Skin of body (tissue), 2 donors: ENCODE results near the gene KCNJ4. TPM values are rescaled to one million over a fixed set of nuclear protein-coding genes. Genes with fewer than 3 reads are reported as not detected.
A peak's percentile ranks its signal among the peaks of the same experiment; 100 is the strongest.
"Not testable (repeated sequence)": the region's sequence is repeated elsewhere in the genome, so short reads cannot be mapped to it uniquely, and the experiment has no call there.

Source experiments
- DNase-seq: peaks from one replicate; lab custom pipeline; 2025; lab: John Stamatoyannopoulos, UW
- total RNA-seq: library from RNA; depleted of rRNA; stranded (reverse); fragments of >200 nt; gene quantifications from one replicate; pipeline ENCODE4 v1.2.3, GENCODE V29; 2014

Gene KCNJ4
- total RNA-seq, 1 donor from 2014 or later: 0.30 TPM

DNA sequence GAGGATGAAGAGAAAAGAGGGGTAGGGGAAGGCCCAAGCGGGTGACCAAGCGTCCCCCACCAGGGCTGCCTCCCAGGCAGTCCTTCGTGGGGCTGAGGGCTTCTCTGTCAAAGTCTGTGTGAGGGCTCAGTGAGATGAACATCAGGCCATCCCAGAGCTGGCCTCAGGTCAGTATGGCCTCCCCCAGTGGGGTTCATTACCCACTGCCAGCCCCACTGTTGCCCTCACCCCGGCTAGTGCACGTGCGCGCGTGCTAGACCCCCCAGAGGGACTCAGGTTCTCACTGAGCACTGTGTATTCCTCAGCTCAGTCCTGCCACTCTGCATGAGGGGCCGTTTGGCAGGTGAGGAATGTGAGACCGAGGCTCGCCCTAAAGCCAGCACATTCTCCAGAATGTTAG lies 16.2 kb upstream of the KCNJ4 start:
- DNase-seq: no peak

DNA sequence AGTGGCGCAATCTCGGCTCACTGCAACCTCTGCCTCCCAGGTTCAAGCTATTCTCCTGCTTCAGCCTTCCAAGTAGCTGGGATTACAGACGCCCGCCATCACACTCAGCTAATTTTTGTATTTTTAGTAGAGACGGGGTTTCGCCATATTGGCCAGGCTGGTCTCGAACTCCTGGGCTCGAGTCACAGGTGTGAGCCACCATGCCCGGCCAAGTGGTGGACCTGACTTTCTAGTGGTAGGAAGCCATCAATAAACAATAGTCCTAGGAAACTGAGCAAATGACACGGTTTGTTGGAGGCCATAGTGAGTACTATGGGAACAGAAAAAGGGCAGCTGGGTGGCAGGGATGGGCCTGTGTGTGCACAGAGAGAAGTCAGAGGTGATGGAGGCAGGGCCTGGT lies 15.2 kb upstream of the KCNJ4 start:
- DNase-seq: not testable (repeated sequence)

DNA sequence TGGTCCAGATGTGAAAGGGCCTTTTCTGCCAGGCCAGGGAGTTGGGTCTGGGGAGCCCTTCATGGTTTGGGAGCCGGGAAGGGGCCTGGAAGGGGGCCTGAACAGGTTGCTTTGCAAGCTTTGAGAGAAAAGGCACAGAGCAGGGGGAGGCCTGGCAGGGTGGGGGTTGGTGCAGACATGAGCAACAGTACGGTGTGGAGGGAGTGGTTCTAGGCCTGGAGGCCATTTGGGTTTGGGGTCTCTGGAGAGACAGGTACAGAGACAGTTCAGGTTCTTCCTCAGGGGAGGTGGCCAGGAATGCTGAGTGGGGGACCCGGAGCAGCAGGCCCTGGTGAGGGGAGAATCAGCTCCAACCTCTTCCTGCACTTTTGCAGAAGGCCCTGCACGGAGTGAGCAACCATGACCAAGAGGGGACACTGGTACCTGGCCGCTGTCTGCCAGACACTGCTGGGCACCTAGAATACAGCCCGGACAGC lies 14.3 kb upstream of the KCNJ4 start:
- no peak for DNase-seq

DNA sequence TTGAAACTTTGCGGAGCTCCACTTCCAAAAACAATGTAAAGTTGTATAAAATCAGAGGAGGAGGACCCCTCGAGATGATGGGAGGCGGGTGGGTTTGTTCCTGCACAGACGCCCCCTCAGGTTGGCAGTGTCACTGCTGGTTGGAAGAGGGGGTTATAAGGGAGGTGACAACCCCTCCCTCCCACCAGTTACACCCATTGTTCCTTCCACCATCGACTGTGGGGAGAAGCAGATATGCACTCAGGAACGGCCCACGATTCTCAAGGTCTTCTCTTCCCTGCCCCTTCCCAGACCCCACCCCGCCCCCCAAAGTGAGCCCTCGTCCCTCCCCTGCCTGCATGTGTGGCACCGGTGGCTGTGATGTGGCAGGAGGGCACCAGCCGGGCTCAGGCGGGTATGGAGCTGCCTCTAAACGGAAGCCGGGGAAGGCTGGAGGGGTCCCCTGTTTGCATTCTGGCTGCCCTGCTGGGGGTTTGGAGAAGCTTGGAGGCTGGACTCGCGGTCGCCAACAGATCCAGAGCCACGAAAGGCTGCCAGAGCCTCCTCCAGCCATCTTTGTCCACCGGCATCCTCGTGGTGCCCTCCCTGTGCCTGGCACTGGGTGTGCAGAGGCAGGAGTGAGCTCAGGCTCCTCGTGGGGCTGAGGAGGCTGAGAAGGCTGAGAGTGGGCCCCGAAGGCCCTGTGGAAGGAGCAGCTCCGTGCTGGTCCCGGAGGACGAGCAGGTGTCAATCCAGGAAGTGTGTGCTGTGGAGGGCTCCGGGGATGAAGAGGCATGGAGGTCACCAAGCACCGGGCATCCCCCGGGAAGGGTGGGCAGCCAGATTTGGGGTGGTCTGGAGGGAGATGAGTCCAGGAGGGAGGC lies 13.7 kb upstream of the KCNJ4 start:
- no peak for DNase-seq

DNA sequence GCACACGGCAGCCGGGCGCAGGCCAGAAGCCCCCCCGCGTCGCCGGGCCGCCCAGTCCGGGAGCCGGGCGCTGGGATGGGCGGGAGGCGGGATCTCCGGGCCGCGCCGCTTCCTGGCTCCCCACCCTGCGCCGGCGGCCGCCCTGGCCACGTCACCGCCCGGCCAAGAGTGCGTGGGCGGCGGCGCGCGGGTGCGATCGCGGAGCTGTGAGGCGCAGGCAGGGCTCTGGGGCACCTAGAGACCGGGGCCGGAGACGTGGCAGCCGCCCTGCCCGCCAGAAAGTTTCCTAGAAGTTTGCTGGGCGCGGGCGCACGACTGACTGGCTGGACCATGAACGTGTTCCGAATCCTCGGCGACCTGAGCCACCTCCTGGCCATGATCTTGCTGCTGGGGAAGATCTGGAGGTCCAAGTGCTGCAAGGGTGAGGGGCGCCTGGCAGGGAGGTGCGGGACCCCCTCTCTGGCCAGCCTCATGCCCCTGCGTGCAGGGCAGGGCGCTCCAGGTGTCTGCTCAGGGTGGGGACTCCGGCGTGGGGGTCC lies 13.0 kb upstream of the KCNJ4 start, which contains the start of gene KDELR3:
Gene KDELR3 (plus strand): TSS at position 193 of the 539 bp plus-strand sequence. CDS start 138 bp downstream, at position 331.
- DNase-seq: peak; percentile 21

DNA sequence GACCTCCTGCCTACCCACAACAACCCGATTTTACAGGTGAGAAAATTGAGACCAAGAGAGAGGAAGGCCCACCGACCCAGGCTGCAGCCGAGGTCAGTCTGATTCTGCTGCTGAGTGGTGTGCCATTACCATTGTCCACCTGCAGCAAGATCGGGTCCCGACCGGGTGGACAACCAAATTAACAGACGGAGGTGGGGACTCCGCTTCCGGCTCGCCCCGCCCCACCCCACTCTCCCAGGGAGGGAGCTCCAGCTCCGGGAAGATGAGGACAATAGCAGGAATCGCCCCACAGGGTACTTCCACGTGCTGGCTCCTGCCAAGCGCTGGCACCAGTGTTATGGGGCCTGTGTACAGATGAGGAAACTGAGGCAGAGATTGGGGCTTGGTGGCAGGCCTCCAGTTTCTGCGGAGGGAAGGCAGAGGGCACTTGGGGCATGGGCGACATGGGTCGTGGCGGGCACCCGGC lies 12.5 kb upstream of the KCNJ4 start:
- no peak for DNase-seq

DNA sequence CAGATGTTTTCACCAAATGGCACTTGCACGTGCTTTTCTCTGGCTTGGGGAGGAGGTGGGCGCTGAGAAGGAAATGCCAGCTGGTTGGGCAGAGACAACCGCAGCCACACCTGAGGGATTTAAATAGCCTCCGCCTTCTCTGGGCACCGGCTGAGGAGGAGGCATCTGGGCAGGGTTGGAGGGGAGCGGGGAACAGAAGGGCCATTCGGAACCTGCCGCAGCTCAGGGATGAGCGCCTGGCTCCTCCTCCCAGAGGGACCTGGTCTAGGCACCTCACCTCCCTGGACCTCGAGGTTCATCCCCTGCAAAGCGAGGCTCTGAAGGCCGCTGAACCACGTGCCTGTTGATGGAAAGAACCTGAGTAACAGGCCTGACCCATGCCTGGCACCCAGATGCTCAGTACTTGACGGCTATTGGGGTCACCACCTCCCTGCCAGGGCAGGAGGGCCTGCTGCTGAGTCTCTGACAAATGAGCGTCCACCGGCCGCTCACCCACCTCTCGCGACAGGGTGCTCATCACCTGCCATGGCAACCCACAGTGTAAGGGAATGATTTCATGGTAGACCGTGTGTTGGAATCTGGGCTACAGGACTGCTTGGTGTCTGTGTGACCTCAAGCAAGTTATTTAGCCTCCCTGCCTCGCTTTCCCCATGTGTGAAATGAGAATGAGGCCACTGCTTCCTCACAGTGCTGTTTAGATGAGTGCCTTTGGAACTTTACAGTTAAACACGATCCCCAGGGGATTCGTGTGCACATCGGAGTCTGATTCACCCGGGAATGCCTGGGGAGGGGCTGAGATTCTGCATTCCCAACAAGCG lies 10.9 kb upstream of the KCNJ4 start:
- no peak for DNase-seq

DNA sequence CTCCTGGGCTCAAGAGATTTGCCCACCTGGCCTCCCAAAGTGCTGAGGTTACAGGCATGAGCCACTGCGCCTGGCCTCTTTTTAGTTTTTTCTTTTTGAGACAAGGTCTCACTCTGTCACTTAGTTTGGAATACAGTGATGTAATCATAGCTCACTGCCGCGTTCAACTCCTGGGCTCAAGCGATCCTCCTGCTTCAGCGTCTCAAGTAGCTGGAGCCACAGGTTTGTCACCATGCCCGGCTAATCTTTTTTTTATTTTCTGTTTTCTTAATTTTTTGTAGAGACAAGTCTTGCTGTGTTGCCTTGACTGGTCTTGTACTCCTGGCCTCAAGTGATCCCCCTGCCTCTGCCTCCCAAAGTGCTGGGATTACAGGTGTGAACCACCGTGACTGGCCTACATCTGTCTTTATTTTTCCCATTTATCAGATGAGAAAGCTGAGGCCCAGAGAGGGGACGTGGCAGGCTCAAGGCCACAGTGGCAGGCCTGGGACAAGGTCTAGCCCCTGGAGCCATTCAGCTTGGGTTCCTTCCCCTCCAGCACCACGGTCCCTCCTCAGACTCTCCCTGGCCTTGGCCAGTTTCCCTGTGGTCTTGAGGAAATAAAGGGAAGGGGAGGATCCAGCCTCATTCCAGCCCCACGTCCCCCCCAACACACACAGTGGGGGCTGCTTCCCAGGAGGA lies 10.1 kb upstream of the KCNJ4 start:
- DNase-seq: no peak

DNA sequence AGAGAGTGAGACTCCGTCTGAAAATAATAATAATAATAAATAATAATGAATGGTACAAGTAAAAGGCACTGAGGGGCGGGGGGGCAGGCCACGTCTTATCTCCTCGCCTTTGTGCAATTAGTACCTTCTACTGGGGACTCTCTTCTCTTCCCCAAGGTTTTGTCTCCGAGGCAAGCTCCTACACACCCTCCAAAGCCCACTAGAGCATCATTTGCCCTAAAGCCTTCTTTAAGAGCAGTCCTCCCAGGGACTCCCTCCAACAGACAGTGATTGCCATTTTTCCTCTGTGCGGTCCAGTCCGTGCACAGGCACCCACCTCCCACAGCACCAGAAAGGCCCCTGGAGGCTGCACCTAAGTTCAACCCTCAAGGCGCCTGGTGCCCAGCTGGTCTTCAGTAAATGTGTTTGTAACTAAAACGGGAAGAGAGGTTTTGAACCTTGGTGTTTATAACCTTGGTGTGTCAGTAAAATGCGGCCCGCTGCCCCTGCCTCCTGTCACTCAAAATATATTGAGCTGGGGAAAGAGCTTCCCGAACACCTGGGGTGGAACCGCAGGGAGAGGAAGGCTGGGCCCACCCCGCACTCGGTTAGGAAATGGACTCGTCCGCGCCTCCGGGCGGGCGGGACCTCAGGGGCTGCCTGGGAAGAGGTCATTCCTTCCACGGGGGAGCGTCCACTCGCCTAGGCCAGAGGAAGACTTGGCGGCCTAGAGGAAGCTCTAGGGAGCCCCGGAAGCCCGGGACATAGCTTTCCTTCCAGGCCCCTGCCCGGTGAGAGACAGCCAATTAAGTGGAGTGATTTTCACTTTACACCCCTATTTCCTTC lies 8.2 kb upstream of the KCNJ4 start:
- no peak for DNase-seq

DNA sequence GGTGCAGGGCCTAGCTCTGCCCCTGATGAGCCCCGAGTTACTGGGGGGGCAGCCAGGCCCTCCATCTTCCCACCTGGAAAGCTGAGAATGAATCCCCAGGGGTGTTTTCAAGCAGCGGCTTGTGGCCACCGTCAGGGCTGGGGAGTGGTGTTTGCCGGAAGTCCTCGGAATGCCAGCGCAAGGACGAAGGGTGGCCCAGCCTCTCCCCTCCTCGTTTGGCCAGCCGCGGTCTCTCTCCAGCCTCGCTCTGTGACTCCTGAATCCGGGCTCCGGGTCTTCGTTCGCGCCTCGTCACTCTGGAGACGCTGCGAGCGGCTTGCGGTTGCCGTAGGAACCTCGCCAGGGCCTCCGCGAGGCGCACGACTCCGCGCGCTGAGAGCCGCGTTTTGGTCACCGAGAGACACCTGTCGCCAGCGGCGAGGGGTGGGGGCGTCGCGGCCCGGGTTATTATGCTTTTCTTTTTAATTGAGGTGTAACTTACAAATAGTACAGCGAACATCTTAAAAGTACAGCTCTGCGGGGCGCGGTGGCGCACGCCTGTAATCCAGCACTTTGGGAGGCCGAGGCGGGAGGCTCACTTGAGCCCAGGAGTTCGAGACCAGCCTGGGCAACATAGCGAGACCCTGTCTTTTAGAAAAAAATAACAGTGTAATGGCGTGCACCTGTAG lies 6.5 kb upstream of the KCNJ4 start:
- DNase-seq: peak; percentile 46

DNA sequence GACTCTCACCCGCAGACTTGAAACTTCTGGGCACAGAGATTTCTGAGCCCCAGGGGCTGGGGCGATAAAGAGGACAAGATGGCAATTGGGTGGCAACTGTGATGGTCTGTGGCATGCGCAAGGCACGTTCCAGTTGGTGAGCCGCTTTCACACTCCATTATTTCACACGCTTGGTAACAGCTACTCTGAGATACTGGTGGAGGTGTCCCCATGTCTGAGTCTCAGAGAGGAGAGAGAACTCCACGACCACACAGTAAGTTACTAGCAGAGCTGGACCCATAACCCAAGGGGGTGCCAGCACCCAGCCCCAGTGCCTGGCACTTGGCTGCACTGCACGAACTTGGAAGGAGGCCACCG lies 6.0 kb upstream of the KCNJ4 start:
- DNase-seq: no peak

DNA sequence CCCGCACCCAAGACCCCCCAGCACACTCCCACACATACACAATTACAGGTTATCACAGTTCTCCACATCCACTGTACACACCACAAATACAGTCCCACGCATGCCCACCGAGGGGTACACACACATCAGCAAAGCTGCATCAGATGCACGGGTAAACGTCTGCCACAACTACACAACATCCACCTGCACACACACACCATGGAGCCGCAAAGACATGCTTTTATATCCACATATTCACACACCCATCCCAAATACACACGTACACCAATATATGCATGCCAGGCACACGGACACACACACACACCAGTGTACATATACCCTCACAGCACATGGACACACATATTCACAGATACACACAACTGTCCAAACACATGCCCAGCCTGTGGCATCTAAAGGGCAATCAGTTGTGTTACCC lies 5.4 kb upstream of the KCNJ4 start:
- DNase-seq: no peak

DNA sequence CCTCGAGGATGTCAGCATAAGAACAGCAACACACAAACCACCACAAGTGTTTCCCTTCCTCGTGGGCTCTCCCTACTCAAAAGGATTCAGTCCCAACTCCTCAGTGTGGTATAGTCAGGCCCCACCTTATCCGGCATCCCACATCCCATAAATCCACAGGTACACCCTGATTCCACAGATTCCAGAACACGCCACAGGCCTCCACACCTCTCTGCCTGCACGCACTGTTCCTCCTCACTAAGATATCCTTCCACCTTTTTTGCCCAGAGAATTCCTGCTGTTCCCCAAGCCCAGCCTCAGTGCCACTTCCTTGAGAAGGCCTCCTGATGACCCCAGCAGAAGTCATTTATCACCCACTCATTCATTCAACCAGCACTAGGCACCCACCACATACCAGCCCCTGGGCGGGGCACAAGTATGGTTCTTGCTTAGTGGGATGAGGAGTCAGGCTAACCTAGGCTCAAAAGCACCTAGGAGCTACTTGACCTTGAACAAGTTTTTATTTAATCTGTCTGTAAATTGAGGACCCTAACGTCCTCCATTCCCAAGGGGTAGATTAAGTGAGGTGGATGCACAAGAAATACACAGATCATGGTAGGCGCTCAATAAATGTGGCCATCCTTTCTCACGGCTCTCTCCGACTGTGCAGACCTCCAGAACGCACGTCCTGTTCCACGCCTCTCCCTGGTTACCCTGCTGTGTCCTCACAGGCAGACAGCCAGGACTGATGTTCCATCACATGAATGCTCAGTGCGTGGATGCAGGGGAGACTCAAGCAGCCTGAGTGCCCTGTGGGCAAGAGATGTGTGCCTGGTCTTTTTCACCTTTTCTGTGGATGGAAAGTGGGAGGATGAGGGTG lies 2.1 kb upstream of the KCNJ4 start:
- DNase-seq: no peak

DNA sequence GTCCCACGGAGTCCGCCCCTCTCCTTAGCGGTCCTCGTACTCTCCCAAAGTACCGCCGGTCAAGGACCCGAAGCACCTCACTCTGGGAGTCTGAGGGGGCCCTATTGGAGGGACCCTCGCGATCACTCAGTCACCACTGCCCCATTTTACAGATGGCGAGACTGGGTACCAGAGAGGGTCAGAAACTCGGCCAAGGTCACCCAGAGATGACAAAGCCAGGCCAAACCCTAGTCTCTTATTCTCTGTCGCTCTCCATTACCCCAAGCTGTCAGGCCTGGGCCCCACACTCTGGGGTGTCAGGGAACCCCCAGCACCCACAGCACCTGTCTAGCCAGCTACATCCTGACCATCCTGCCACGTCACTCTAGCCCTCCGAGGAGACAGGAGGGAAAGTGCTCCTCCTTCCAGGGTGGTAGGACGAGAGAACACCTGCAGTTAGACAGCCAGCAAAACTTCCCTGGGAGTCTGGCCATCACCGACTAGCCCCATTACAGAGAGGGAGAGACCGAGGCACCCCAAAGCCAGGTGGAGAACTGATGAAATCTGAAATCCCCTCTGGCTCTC lies 1.4 kb upstream of the KCNJ4 start:
- no peak for DNase-seq

DNA sequence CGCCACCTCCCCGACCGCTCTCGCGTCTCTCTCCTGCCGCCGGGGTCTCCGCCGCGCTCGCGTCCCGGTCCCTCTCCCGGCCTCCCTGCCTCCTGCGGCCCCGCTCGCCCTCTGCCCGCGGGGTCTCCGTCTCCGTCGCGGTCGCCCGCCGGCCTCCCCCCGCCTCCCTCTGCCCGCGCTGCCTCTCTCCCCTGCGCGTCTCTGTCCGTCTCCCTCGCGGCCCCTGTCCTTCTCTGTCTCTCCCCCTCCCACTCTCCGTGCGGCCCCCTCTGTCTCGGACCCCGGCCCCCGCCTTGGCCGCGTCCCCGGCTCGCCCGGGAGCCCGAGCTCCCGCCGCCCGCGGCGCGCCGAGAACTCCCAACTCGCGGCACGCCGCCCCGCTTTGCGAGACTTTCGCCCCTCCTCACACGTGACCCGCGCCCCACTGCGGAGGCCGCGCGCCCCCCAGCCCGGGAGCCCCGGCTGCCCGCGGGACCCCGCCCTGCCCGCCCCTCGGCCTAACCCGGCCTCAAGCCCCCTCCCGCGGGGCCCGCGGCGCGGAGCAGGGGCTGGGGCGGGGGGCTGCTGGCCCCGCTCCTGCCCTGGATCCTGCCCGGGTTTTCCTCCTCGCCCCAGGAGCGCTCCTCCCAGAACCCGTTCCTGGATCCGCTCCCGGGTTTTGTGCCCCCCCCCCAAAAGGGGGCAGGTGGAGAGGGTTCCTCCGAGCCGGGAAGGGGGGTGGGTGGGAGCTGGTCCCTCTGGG lies 702 bp upstream of the KCNJ4 start:
- peak; percentile 22 for DNase-seq

DNA sequence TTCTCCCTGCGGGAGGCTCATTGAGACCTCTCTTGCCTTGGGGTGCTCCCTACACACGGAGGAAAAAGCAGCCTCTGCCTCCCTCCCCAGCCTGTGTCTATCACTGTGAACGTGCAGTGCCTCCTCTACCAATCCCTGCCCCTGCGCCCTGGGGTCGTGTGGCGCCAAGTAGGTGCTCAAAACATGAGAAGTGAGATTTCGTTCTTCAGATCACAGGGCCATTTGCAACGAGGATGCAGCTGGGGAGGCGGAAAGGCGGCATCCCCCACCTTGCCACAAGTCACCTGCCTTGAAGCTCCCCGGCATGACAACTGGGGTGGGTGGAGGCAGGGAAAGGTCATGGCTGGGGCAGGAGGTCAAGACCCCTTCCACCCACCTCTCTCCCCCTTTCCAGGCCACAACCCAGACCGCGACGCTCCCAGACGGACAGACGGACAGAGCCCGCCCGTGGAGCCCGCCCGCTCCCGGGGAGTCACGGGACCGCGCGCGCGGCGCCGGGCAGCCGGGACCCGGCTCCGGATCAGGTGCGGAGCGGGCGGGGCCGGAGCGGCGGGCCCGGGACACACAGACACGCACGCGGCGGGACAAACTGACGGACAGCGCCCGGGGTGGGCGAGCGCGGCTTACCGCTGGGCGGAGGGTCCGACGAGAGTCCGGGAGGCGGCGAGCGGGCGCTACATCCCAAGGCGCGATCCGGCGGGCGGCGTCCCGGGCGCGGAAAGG lies 485 bp downstream of the KCNJ4 start:
- DNase-seq: no peak

DNA sequence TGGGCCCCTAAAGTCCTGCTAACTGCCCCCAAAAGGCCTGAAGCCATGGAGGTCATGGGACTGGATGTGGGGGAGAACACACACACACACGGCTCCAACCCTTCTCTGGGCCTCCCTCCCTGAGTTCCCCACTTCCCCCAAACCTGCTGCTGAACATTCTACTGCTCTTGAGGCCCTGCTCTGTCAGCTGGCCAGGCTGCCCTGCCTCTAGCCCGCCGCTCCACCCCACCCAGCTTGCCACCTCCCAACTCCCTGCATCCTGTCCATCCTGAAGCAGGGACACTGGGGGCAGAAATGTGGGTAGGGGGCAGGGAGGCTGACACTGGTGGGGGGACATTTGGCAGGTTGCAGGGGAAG lies 1.0 kb downstream of the KCNJ4 start:
- no peak for DNase-seq
